Epithelial cell of esophagus (primary cell): ENCODE results near the gene RAB28.

Experiments
- DNase-seq: peaks from one replicate; pipeline ENCODE4 v3.0.0; 2010; ENCODE audit warnings: low read depth
- H3K4me3 ChIP-seq: 2 replicates; pipeline ENCODE4 v1.5.1; 2011; ENCODE audit warnings: mild to moderate bottlenecking, low read length, control low read depth
- CTCF ChIP-seq: IDR thresholded peaks from 2 replicates; pipeline ENCODE4 v1.5.1; 2011; ENCODE audit warnings: low read depth, mild to moderate bottlenecking, low read length, control low read depth, inconsistent platforms; ENCODE audit not compliant: insufficient read depth; ENCODE audit errors: missing control alignments

The RAB28 gene

DNA sequence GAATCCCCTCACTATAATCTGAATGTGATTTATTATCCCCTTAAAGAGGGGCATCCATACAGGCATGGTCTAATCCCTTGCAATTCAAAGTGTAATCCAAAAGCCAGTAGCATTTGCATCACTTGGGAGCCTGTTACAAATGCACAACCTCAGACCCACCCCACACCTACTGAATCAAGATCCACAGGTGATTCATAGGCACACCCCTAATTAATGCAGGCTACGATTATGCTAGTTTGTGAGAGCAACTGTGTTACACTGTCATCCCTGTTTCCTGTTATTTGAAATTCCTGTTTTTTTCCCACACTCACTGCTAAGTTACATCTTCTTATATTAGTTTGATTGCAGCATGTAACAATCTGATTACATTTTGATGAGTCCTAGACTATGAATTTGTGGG, 120.0 kb downstream of the RAB28 start:
- no peak for TF ChIP-seq CTCF
- peak; percentile 87 for DNase-seq
- H3K4me3 ChIP-seq: no peak overlapping the region

DNA sequence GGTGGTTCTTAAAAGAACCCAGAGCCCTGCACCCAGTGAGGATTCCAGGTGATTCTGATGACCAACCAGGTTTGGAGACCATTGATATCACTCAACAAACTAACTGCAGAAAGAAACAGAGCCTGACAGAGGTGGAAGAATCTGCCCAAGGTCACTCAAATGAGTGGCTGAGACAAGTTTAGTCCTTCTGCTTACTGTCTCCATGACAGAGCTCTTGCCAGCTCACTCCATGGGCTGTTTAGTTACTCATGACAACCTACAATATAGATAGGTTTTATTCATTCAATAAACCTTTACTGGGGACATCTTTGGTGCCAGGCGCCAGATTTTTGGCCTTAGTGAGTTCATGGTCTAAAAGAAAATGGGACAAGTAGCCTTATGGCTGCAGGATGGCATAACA, 124.3 kb downstream of the RAB28 start:
- no peak for TF ChIP-seq CTCF
- H3K4me3 ChIP-seq: no peak overlapping the region
- no peak for DNase-seq

DNA sequence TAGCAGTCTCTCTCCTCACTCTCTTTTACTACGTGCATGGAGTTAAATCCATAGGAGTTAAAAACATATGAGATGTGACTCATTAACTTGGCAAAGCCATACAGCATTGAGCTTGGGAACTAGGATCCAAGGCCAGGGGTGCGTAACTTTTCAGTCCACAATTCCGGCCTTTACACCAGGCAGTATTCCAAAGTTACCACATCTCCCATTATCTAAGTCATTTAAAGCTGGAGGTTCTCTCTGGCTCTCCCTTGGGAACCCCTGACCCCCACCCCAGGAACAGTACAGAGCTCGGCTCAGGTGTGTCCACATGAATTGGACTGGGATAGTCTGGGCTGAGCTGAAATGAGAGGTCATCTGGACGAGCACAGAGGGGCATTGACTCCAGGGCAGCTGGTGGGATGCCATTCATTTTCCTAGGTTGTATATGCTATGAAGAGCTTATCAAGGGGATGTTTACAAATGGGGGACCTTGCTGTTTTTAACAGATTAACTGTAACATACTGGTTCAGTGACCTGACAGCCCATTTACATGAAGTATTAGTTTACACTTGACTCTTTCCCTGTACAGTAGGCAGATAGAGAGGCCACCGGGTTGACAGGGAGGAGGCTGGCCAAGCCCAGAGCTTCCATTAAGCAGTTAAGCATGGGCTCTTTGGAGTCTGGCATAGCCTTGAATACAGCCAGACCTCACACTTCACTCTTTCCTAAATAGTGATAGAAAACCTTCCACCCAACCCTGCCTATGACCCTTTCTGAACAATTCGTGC, 128.8 kb downstream of the RAB28 start:
- no peak for DNase-seq
- TF ChIP-seq CTCF: no peak
- no peak overlapping the region for H3K4me3 ChIP-seq

DNA sequence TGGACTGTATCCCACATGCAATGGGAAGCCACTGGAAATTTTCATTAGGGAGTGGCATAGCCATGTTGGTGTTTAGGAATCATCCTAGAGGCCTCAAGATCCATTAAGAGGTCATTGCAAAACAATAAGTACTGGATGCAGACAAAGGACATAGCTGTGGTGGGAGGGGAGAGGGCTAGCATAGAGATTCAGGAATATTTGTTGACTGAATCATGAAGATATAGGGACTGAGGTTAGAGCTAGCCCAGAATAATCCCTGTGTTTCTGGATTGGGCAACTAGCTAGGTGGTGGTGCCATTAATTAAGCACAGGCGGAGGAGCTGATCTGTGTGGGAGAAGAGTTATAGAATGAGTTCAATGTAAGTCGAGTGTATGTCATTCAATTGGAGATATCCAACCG, 135.0 kb downstream of the RAB28 start:
- TF ChIP-seq CTCF: no peak

DNA sequence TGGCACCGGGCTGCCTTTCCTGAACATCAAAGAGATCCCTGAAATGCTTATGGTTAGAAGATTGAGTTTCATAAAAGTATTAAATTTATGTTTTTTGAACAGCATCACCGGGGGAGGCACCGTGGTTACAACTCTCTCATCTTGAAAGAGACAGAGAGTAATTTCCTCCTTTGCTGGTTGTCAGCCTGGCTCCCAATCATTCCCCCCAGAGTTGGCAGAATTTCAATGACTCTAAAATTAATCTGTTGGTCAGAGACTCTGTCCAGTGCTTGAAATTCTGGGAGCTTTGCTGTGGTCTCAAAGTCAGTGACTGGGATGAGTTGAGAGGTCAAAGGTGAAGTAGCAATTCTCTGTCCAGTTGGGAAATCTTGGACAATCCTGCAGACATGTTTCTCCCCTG, 135.9 kb downstream of the RAB28 start:
- TF ChIP-seq CTCF: no peak
- DNase-seq: no peak
- no peak overlapping the region for H3K4me3 ChIP-seq

More for the DNA sequence above, 135.0 kb downstream of the RAB28 start:
- DNase-seq: no peak
- no peak overlapping the region for H3K4me3 ChIP-seq

- no peak overlapping the region for H3K4me3 ChIP-seq
- DNase-seq: no peak
- TF ChIP-seq CTCF: no peak
Measured at GRCh38 chr4:13347517-13348125, 136.5 kb downstream of the RAB28 start.

DNA sequence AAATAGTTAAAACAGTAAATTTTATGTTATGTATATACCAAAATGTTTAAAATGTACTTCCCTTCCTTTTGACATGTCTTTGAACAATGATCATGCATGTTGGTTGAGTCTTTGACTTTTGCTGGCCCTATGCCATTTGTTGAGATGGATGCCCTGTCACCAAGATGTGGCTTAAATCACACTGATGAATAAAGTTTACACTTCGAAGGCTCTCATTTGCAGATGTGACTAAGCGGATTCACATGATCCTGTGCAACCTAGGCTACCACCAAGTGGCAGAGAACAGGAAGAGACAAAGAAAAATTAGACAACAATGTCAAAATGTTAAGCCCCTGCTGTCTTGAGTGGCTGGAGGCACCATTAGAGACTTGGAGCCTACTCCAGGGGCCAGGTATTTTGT, 139.9 kb downstream of the RAB28 start:
- H3K4me3 ChIP-seq: no peak overlapping the region
- no peak for DNase-seq
- TF ChIP-seq CTCF: no peak
